ENCODE measurements around the gene ZFR2. TPM values are rescaled to one million over a fixed set of nuclear protein-coding genes. Genes with fewer than 3 reads are reported as not detected.
A peak's percentile ranks its signal among the peaks of the same experiment; 100 is the strongest.

Gene ZFR2
- total and polyA plus RNA-seq, 2 of the 8 experiments (the other 6 are each of a cell fraction or from before 2014, with no cell fraction given): 14.5 to 28.4 TPM

DNA sequence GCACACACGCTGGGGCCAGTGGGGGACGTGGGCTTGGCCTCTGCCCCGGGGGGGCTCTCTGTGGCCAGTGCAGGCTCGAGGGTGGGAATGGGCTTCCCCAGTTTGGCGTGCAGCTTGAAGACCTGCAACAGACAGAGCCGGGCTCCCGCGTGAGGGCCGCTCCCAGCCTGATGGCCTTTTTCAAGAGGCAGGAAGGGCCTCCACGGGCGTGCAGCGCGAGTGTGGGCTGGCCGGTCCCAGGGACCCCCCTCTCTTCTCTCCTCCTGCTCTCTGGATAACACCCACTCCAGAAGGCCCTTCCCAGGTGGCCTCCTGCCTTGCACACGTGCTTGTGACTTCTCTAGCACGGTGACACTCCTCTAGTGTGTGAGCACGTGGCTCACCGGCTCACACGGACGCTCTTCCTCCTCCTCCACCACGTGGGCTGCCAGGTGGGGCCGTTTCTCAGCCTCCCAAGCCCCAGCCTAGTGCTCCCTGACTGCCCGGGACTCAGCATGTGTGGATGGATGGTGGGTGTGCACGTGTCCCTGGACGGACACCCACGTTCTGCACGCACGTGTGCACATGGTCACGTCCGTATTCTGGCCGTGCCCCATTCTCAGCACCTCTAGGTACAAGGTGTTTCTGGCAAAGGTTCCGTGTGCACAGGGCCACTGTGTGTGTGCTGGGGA lies 43.4 kb downstream of the ZFR2 start:
- Histone ChIP-seq H3K27ac (ENCODE audit: low read depth, low read length) (no peak overlapping the region), H2BK12ac (ENCODE audit: low read depth, low read length) (peak overlapping the region; percentile 84)
- WGBS, 2 experiments (ENCODE audit: extremely low coverage in 1 of 2, insufficient coverage in 1 of 2, insufficient read length in 1 of 2, insufficient replicate concordance in 2 of 2, low coverage in 1 of 2, low lambda C conversion rate in 2 of 2, missing lambda C conversion rate in 1 of 2): 91% methylated on average over 28 of the region's 32 CpGs; no CpG with 5 or more reads in 1 of the 2 experiments
- TF ChIP-seq EP300 (IDR thresholded peaks at IDR 0.05; ENCODE audit: borderline replicate concordance in 1 of 2, low read depth in 2 of 2, low read length in 2 of 2) (no peak), GABPA (IDR thresholded peaks at IDR 0.05; ENCODE audit: borderline replicate concordance, insufficient read depth, low read length) (no peak), RXRA (IDR thresholded peaks at IDR 0.05; ENCODE audit: insufficient read depth, low read depth, low read length) (no peak), BRCA1 (IDR thresholded peaks at IDR 0.05; ENCODE audit: low read depth, low read length) (no peak), CBX8 (IDR thresholded peaks at IDR 0.05; ENCODE audit: borderline replicate concordance, low read depth, low read length) (no peak), SIN3A (conservative IDR thresholded peaks at IDR 0.05 in 1 of 2, IDR thresholded peaks at IDR 0.05 in 1 of 2; ENCODE audit: low read depth in 1 of 2, low read length in 2 of 2) (no peak), SP2 (IDR thresholded peaks at IDR 0.05; ENCODE audit: low read length) (no peak), RFX5 (IDR thresholded peaks at IDR 0.05; ENCODE audit: borderline replicate concordance, low read depth, low read length) (no peak), SP1 (IDR thresholded peaks at IDR 0.05; ENCODE audit: low read depth, low read length) (no peak), CBX5 (IDR thresholded peaks at IDR 0.05; ENCODE audit: low read depth, low read length) (no peak), TBP (IDR thresholded peaks at IDR 0.05; ENCODE audit: low read depth, low read length) (no peak)
- TF ChIP-seq, protein P1, sequence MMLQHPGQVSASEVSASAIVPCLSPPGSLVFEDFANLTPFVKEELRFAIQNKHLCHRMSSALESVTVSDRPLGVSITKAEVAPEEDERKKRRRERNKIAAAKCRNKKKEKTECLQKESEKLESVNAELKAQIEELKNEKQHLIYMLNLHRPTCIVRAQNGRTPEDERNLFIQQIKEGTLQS (IDR thresholded peaks at IDR 0.05; ENCODE audit: insufficient read depth, low read depth, low read length): no peak

More for the DNA sequence above, 43.4 kb downstream of the ZFR2 start:
- Histone ChIP-seq H2BK15ac (ENCODE audit: low read length) (peak overlapping the region; percentile 81; the same call in 1 of the 2 replicates), H3K4me1 (replicated peaks in 1 of 4; ENCODE audit: control insufficient read depth in 3 of 4, insufficient read depth in 4 of 4, low read length in 3 of 4) (no peaks in the 10 kb centered on the region), H3K56ac (replicated peaks; ENCODE audit: insufficient read length, low read depth, low read length) (no peak overlapping the region), H3K4me2 (ENCODE audit: insufficient read depth in 1 of 2, low read depth in 2 of 2, low read length in 2 of 2) (no peak overlapping the region), H2AFZ (ENCODE audit: low read length) (no peak overlapping the region), H3K4me3 (ENCODE audit: extremely low read depth in 1 of 4, insufficient read depth in 2 of 4, low read depth in 3 of 4, low read length in 4 of 4) (no peak overlapping the region), H4K91ac (replicated peaks; ENCODE audit: insufficient read length, low read length) (no peak overlapping the region), H3K9me3 (ENCODE audit: insufficient read depth in 2 of 2, low read depth in 1 of 2, low read length in 1 of 2) (no peaks in the 10 kb centered on the region), H3K36me3 (ENCODE audit: control insufficient read depth in 2 of 4, insufficient read depth in 4 of 4, low read length in 3 of 4) (no peaks in the 10 kb centered on the region), H2BK120ac (replicated peaks; ENCODE audit: low read depth, low read length) (no peak overlapping the region), H4K5ac (ENCODE audit: insufficient read length, low read depth, low read length) (no peak overlapping the region), H2BK5ac (ENCODE audit: low read depth, low read length) (no peak overlapping the region; the same call in 1 of the 2 replicates), H4K8ac (ENCODE audit: extremely low read depth, insufficient read depth, low read length) (peak overlapping the region; percentile 80), H3K27me3 (replicated peaks in 1 of 4; ENCODE audit: control insufficient read depth in 3 of 4, extremely low read depth in 1 of 4, insufficient read depth in 3 of 4, low read length in 3 of 4) (peaks cover 0 to 5% (median under 1%) of the 10 kb centered on the region in 4 experiments; a peak in 3 of 7 replicates), H3K4ac (replicated peaks; ENCODE audit: insufficient read length, low read depth, low read length) (no peak overlapping the region), H3K79me2 (ENCODE audit: control insufficient read depth in 1 of 2, insufficient read depth in 2 of 2, low read length in 2 of 2) (no peaks in the 10 kb centered on the region), H3K9ac (replicated peaks in 1 of 4; ENCODE audit: extremely low read depth in 1 of 4, low read depth in 3 of 4, low read length in 3 of 4) (no peak overlapping the region), H4K20me1 (replicated peaks in 1 of 2; ENCODE audit: control insufficient read depth in 1 of 2, insufficient read depth in 2 of 2, low read length in 2 of 2) (peaks cover 0 to 1% of the 10 kb centered on the region in 2 experiments), H3K18ac (ENCODE audit: extremely low read depth, low read length) (no peak overlapping the region), H3K14ac (ENCODE audit: insufficient read length) (no peak overlapping the region), H2AK5ac (ENCODE audit: low read depth, low read length) (no peak overlapping the region), H3K23me2 (ENCODE audit: low read depth, low read length) (no peaks in the 10 kb centered on the region), H2BK20ac (ENCODE audit: low read length) (no peak overlapping the region), H3K23ac (ENCODE audit: insufficient read length) (no peak overlapping the region), H3K79me1 (ENCODE audit: low read depth, low read length) (no peaks in the 10 kb centered on the region)
- no peak for FAIRE-seq
- POLR2A ChIA-PET (ENCODE audit: partially characterized antibody): no interaction called here
- CTCF ChIA-PET (ENCODE audit: partially characterized antibody): interaction anchor here (0.6 to 1.5 kb wide), 4 partner anchors 10 to 69 kb away, joined by 3 read pairs; partner anchors contain the start of gene MRPL54
- no peak for DNase-seq (ENCODE audit: low read depth in 1 of 2, low spot score in 2 of 2)

Data from H1 (cell line).